DMS79 treated with DMSO at 0.1 percent for 48 hours (cell line): ENCODE measurements around the gene HDAC1.

ENCODE experiments used
- DNase-seq: peaks from one replicate; lab custom pipeline; 2025; lab: John Stamatoyannopoulos, UW

HDAC1 gene

GRCh38 chr1:32330558-32331151 lies 38.8 kb downstream of the HDAC1 start:
- no peak for DNase-seq

GRCh38 chr1:32331549-32331948 lies 39.7 kb downstream of the HDAC1 start:
- no peak for DNase-seq

- DNase-seq: no peak
These were observed 40.6 kb downstream of the HDAC1 start for GRCh38 chr1:32332290-32333079.

DNA sequence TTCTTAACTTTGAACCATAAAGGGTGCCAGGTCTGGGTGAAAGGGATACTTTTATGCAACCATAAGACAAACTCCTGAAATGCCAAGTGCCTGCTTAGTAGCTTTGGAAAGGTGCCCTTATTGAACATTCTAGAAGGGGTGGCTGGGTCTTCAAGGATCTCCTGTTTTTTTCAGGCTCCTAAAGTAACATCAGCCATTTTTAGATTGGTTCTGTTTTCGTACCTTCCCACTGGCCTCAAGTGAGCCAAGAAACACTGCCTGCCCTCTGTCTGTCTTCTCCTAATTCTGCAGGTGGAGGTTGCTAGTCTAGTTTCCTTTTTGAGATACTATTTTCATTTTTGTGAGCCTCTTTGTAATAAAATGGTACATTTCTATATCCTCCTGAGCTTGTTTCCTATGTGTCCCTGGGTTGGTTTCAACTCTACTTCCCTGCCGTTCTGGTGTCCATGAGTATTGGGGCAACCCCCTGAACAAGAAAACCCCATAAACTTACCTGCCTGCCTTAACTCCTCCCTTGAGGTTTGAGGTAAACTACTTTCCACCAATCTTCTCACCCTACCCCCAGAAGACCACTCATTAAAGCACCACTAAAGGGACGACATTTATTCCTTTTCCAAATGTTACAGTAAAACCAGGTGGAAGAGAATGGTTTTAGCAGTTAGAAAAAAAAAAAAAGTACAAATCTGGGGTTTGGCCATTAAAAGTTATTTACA lies 41.5 kb downstream of the HDAC1 start:
- DNase-seq: no peak

DNA sequence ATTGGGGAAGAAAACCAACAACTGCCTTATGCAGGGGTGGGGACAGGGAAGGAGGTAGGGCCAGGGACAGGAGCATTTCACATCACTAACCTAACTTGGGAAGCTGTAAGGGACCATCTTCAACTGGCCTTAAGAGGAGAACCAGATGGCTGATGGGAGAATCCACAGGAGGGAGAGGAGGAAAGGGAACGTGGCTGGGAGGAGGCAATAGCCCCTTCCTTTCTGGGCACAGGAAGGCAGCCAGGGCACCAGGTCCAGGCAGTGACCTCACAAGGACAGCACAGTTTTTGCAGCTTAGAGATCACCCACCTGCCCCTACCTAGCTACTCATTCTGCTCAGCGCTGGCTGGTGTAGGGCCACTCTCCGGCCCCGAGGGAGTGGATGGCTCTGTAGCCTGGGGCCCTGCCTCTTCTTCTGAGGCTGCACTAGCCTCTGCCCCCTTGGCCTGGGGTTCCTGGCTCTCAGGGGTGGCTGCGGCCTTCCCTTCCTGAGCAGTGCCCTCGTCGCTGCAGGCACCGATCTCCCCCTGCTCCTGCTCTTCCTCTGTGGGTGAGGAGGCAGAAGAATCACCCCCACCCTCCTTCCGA lies 42.5 kb downstream of the HDAC1 start:
- no peak for DNase-seq

DNA sequence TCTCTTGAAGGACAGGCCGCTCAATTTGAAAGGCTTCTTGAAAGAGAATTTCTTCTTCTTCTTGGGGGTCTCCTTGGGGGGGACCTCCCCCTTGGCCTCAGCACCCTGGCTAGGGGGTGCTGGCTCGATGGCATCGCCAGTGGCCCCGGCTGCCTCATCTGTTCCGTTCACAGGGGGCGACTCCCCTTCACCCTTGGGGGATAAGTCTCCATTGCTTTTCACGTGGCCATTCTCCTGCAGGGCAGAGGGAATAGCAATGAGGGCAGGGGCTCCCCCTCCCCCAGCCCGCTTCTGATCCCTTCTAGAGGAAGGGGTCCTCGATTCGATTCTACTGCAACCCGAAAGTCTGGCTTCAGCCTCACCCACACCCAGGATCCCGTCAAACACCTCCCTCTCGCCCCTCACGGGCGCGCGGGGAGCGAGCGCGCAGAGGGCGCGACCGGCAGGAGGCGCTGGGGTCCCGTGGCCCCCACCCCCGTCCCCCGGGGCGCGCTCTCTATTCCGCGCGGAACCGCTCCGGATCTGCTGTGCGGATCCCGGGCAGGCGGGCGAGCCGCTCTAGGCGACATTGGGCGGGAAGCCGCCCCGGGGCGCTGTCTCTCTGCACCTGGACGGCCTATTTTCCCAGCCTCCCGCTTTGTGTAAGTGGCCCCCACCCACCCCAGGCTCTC lies 43.1 kb downstream of the HDAC1 start:
- peak; percentile 21 for DNase-seq

DNA sequence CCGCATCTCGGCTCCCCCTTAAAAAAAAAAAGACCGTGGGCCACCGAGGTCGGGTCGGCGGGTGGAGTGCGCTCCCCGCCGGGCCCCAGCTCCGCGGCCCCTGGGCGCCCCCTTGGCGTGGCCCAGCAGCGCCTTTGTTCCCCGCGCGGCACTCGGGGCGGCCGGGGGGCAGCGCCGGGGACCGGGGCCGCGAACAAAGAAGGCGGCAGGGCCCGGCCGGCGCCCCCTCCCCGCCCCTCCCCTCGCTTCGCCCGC lies 43.6 kb downstream of the HDAC1 start:
- DNase-seq: no peak

GRCh38 chr1:32335790-32336590 lies 44.1 kb downstream of the HDAC1 start, which contains the start of gene MARCKSL1:
MARCKSL1 (minus strand) TSS chr1:32336233; CDS start chr1:32336033, 200 bp downstream.
- DNase-seq: peak; percentile 66

DNA sequence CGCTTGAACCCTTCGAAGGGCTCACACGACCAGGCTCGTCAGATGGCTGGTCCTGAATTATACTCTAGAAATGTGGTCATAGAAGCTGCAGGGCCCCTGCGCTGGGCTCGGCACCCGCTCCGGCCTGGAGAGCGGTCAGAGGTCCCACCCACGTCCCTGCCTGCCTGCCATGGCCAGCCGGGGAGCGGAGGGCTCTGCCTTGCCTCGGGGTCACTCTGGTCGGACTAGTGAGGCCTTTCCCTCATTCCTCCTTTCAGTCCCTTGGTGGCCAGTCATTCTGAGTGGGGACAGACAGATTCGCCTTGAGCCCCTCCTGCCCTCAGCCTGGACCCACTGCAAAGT lies 44.7 kb downstream of the HDAC1 start:
- DNase-seq: no peak

DNA sequence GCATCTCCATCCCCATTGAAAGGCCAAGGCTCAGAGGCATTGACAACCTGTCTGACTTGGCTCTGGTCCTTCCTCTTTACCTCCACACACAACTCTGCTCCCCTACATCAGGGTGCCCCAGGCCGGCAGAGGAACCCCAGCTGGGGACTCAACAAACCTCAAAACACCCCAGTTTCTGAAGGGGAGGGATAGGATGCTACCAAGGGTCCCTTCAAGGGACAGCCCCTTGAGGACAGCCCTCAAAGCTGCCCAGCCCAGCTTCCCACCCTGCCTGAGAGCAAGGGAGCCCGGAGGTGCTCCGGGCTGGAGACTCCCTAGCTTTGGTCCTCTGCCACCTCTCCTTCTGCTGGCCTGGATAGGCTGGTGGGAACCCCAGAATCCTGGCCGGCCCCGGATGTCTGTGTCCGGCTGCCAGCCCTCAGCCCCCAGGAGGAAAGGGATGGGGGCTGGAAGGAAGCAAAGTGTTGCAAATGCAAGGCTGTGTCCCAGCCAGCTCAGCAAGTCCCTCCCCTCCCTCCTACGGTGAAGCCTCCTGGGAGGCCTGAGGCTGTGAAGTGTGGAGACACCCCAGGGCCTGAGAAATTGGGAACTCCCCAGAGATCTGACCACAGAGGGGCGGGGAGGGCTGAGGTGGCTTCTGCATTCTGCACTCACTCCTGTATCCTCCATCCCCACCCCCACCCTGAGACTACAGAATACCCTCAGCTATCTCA lies 45.2 kb downstream of the HDAC1 start:
- no peak for DNase-seq

DNA sequence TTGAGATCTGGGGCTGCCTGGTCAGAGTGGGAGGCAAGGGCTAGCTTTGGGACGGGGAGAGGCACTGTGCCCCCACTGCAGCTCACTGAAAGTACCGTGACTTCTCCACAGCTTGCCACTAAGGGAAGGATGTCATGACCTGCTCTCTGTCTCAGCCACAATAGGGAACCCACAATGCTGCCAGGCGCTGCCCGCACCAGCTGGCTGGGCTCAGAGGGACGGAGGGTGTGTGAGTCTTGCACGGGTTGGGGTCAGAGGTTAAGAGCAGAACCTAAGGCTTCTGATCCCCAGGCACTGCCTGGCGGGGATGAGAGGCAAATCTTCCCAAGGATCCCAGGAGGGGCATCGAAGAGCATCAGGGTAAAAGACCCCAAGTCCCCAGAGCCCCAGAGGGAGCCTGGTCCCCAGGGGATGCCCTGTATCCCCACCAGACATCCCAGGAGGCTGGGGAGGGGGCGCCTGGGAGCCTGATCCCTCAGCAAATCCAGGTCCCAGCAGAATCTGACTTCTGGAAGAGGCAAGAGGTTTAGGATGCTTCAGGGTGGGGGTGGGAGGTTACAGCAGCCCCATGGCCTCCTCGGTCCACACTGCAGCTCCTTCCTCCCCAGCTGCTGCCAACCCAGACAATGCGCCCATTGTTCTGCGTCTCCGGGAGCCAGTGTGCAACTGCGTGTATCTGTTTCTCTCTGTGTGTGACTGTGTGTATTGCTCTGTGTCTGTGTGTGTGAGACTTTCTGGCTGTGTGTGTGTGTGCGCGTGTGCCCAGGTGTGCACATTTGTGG lies 46.2 kb downstream of the HDAC1 start:
- DNase-seq: no peak

DNA sequence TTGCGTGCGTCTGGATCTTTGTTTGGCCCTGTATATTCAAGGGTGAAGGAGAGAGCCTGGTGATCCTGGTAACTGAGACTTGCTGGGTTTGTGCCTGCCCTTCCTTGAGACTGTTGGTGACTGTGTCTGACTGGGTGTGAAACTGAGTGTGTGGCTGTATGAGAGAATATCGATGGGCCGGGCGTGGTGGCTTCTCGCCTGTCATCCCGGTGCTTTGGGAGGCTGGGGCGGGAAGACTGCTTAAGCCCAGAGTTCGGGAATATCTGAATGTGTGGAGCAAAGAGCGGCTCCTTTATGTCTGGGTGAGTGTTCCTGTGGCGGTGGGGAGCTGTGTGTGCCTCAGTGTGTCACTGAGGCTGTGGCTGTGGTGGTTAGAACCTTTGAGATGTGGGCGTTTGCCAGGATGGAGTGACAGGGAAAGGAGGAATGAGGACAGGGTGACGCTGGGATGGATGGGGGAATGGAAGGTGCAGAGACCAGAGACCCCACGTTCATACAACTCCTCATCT lies 46.8 kb downstream of the HDAC1 start:
- DNase-seq: no peak

GRCh38 chr1:32339363-32339978 lies 47.6 kb downstream of the HDAC1 start:
- DNase-seq: no peak

- DNase-seq: no peak
These were observed 49.4 kb downstream of the HDAC1 start for GRCh38 chr1:32341186-32341757.

DNA sequence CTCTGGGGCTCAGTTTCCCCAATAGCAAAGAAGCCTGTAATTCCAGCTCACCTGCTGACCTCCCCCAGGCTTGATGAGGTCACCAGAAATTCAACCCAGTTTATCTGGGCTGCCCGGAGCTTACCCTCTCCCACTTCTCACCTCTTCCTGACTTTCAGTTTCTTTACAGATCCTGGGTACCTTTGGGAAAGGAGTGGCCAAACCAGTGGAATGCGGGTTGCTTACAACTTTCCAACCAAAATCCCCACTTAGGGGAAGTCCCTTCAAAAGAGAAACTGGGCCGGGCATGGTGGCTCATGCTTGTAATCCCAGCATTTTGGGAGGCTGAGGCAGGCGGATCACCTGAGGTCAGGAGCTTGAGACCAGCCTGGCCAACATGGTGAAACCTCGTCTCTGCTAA lies 50.1 kb downstream of the HDAC1 start:
- DNase-seq: no peak

DNA sequence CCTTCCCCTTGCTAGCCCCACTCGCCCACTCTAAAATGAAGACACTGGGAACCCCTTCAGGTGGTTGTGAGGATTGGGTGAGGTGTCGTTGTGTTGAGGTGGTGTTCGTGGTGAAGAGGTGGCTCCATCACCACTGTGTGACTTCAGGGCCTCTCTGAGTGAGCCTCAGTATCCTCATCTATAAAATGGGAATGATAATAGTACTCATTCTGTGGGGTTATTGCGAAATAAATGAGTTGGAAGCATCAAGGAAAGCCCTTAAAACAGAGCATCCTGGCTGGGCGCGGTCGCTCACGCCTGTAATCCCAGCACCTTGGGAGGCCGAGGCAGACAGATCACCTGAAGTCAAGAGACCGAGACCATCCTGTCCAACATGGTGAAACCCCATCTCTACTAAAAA lies 50.8 kb downstream of the HDAC1 start:
- DNase-seq: no peak

DNA sequence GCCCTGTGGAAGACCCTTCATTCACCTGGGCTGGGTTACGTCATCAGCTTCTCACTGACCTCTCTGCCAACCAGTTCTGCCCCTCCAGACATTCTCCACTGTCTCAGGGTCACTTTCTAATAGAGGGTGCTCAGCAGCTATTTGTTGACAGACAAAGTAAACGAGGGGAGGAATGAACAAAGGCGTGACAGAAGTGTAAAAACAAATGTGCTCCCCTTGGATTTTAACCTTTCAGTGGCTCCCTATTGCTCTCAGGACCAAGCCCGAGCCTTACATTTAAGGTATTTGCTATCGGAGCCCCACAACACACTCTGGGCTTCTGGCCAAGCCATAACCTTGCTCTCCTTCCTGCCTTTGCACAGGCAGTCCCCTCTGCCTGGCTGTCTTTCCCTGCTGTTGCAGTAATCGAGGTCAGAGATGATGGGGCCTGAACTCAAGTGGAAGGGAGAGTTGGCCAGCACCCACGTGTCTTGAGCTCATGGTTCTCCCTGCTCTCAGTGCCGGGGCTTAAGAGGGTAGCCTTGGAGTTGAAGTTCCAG lies 53.5 kb downstream of the HDAC1 start:
- DNase-seq: peak; percentile 74

- no peak for DNase-seq
These were observed 54.8 kb downstream of the HDAC1 start for GRCh38 chr1:32346532-32347157.
